Gastrocnemius medialis (tissue), 4 donors: Measurements from ENCODE around the gene CARMIL1.

ENCODE experiments used
- CTCF ChIP-seq, 5 experiments: fragments of 450-650 bp in 3 of 5; fragments of 200-600 bp in 2 of 5; sonication (generic) in 2 of 5; IDR thresholded peaks in 4 of 5; conservative IDR thresholded peaks in 1 of 5; 1 replicate in 4 of 5; 2 replicates in 1 of 5; pipeline ENCODE4 v1.5.1; 2016 to 2019; ENCODE audit warnings: antibody characterized with exemption in 5 of 5, mild to moderate bottlenecking in 3 of 5, moderate library complexity in 3 of 5
- POLR2A ChIP-seq, 2 donors: fragments of 450-650 bp; IDR thresholded peaks; one replicate each; pipeline ENCODE4 v1.6.1; 2017; ENCODE audit warnings: antibody characterized with exemption in 2 of 2, mild to moderate bottlenecking in 2 of 2, moderate library complexity in 2 of 2

- no peak for TF ChIP-seq CTCF (IDR thresholded peaks at IDR 0.05 in 4 of 5, conservative IDR thresholded peaks at IDR 0.05 in 1 of 5)
- TF ChIP-seq POLR2A (IDR thresholded peaks at IDR 0.05), result no peak
Measured at GRCh38 chr6:25498505-25498904, 219.3 kb downstream of the CARMIL1 start.
